Measurements from ENCODE around the gene DKK2.
"Not testable (repeated sequence)": the region's sequence is repeated elsewhere in the genome, so short reads cannot be mapped to it uniquely, and the experiment has no call there.

The DKK2 gene

GRCh38 chr4:106909486-106910188 lies 126.5 kb downstream of the DKK2 start:
- no peak for DNase-seq (ENCODE audit: low spot score)

- not testable (repeated sequence) for DNase-seq (ENCODE audit: low spot score)
Measured at GRCh38 chr4:106908049-106908448, 128.1 kb downstream of the DKK2 start.

GRCh38 chr4:106907216-106907615 lies 128.9 kb downstream of the DKK2 start:
- DNase-seq (ENCODE audit: low spot score) = no peak

GRCh38 chr4:106906728-106907127 lies 129.4 kb downstream of the DKK2 start:
- DNase-seq (ENCODE audit: low spot score) = no peak

GRCh38 chr4:106898621-106899230 lies 137.4 kb downstream of the DKK2 start:
- DNase-seq (ENCODE audit: low spot score) = peak; percentile 66

- DNase-seq (ENCODE audit: low spot score) = no peak
Measured at GRCh38 chr4:106893903-106894302, 142.2 kb downstream of the DKK2 start.

- DNase-seq (ENCODE audit: low spot score) = no peak
Measured at GRCh38 chr4:106893395-106893881, 142.7 kb downstream of the DKK2 start.

- DNase-seq (ENCODE audit: low spot score) = no peak
Measured at GRCh38 chr4:106892786-106893185, 143.3 kb downstream of the DKK2 start.

GRCh38 chr4:106875340-106875739 lies 160.8 kb downstream of the DKK2 start:
- no peak for DNase-seq (ENCODE audit: low spot score)

Data from AG08395 (cell line).